ENCODE results near the gene COMMD1.

The COMMD1 gene

DNA sequence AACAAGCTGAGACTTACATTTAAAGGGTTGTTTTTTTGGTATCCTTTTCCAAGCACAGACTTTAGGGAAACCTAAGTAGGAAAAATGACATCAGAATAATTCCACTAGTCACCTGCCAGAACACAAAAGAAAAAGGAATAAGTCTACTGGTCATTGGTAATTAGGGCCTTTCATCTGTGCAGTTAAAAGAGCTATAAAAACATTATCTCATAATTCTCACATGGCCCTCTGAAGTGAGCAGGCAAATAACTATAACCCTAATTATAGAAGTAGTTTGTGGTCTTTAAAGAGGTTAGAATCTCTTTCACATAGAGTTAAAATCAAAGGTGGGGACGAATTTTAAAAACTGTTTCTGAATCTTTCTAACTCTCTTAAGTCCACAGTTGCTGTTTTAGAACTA lies 179.3 kb downstream of the COMMD1 start:
- TF ChIP-seq BACH2 (CRISPR knock-in tag; IDR thresholded peaks at IDR 0.05; ENCODE audit: borderline replicate concordance) (no peak), TOX (CRISPR knock-in tag; IDR thresholded peaks at IDR 0.05; ENCODE audit: borderline replicate concordance) (no peak), SNAI2 (CRISPR knock-in tag; IDR thresholded peaks at IDR 0.05) (no peak), TCF4 (CRISPR knock-in tag; IDR thresholded peaks at IDR 0.05; ENCODE audit: borderline replicate concordance) (no peak), CSDC2 (CRISPR knock-in tag; IDR thresholded peaks at IDR 0.05) (no peak), ZC3H10 (CRISPR knock-in tag; IDR thresholded peaks at IDR 0.05) (no peak), ZNF565 (CRISPR knock-in tag; conservative IDR thresholded peaks at IDR 0.05; ENCODE audit: low read depth) (no peak), ISL1 (CRISPR knock-in tag; IDR thresholded peaks at IDR 0.05) (no peak), ZNF70 (CRISPR knock-in tag; IDR thresholded peaks at IDR 0.05) (no peak), ZFP3 (CRISPR knock-in tag; IDR thresholded peaks at IDR 0.05) (no peak)
- TF ChIP-seq, protein P1, sequence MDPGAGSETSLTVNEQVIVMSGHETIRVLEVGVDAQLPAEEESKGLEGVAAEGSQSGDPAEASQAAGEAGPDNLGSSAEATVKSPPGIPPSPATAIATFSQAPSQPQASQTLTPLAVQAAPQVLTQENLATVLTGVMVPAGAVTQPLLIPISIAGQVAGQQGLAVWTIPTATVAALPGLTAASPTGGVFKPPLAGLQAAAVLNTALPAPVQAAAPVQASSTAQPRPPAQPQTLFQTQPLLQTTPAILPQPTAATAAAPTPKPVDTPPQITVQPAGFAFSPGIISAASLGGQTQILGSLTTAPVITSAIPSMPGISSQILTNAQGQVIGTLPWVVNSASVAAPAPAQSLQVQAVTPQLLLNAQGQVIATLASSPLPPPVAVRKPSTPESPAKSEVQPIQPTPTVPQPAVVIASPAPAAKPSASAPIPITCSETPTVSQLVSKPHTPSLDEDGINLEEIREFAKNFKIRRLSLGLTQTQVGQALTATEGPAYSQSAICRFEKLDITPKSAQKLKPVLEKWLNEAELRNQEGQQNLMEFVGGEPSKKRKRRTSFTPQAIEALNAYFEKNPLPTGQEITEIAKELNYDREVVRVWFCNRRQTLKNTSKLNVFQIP (CRISPR knock-in tag; IDR thresholded peaks at IDR 0.05; ENCODE audit: borderline replicate concordance, low read depth) = no peak

DNA sequence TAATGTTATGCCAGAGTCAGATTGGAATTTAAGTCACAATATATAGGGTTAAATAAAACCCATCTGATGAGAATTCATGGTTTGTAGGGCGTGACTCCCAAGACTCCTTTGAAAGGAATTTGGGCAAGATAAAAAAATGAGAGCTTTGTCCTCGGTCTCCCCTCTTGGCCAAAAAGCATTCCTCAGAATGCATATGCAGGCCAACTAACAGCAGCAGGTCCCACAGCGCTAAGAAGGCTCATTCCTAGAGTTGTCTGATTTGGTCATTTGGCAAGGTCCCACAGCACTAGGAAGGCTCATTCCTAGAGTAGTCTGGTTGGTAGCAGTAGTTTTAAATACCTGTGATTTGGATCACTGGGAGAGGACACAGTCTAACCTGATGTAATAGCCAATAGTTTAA lies 184.2 kb downstream of the COMMD1 start:
- ATAC-seq = no peak
- TF ChIP-seq, protein P2, sequence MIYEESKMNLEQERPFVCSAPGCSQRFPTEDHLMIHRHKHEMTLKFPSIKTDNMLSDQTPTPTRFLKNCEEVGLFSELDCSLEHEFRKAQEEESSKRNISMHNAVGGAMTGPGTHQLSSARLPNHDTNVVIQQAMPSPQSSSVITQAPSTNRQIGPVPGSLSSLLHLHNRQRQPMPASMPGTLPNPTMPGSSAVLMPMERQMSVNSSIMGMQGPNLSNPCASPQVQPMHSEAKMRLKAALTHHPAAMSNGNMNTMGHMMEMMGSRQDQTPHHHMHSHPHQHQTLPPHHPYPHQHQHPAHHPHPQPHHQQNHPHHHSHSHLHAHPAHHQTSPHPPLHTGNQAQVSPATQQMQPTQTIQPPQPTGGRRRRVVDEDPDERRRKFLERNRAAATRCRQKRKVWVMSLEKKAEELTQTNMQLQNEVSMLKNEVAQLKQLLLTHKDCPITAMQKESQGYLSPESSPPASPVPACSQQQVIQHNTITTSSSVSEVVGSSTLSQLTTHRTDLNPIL (CRISPR knock-in tag; IDR thresholded peaks at IDR 0.05; ENCODE audit: low read depth) = no peak
- TF ChIP-seq RARB (CRISPR knock-in tag; IDR thresholded peaks at IDR 0.05) (no peak), PPARA (CRISPR knock-in tag; IDR thresholded peaks at IDR 0.05; ENCODE audit: borderline replicate concordance) (no peak), ZNF565 (CRISPR knock-in tag; conservative IDR thresholded peaks at IDR 0.05; ENCODE audit: low read depth) (no peak), ZFP3 (CRISPR knock-in tag; IDR thresholded peaks at IDR 0.05) (no peak), TOX (CRISPR knock-in tag; IDR thresholded peaks at IDR 0.05; ENCODE audit: borderline replicate concordance) (no peak), ZNF70 (CRISPR knock-in tag; IDR thresholded peaks at IDR 0.05) (no peak), BACH2 (CRISPR knock-in tag; IDR thresholded peaks at IDR 0.05; ENCODE audit: borderline replicate concordance) (no peak), ARNTL (CRISPR knock-in tag; IDR thresholded peaks at IDR 0.05; ENCODE audit: borderline replicate concordance, low read depth) (no peak), TCF4 (CRISPR knock-in tag; IDR thresholded peaks at IDR 0.05; ENCODE audit: borderline replicate concordance) (no peak), CSDC2 (CRISPR knock-in tag; IDR thresholded peaks at IDR 0.05) (no peak), ISL1 (CRISPR knock-in tag; IDR thresholded peaks at IDR 0.05) (no peak), ZC3H10 (CRISPR knock-in tag; IDR thresholded peaks at IDR 0.05) (no peak), GLIS3 (CRISPR knock-in tag; IDR thresholded peaks at IDR 0.05) (no peak)
- TF ChIP-seq, protein P1 (CRISPR knock-in tag; IDR thresholded peaks at IDR 0.05; ENCODE audit: borderline replicate concordance, low read depth) = no peak
- TF ChIP-seq, protein P3, sequence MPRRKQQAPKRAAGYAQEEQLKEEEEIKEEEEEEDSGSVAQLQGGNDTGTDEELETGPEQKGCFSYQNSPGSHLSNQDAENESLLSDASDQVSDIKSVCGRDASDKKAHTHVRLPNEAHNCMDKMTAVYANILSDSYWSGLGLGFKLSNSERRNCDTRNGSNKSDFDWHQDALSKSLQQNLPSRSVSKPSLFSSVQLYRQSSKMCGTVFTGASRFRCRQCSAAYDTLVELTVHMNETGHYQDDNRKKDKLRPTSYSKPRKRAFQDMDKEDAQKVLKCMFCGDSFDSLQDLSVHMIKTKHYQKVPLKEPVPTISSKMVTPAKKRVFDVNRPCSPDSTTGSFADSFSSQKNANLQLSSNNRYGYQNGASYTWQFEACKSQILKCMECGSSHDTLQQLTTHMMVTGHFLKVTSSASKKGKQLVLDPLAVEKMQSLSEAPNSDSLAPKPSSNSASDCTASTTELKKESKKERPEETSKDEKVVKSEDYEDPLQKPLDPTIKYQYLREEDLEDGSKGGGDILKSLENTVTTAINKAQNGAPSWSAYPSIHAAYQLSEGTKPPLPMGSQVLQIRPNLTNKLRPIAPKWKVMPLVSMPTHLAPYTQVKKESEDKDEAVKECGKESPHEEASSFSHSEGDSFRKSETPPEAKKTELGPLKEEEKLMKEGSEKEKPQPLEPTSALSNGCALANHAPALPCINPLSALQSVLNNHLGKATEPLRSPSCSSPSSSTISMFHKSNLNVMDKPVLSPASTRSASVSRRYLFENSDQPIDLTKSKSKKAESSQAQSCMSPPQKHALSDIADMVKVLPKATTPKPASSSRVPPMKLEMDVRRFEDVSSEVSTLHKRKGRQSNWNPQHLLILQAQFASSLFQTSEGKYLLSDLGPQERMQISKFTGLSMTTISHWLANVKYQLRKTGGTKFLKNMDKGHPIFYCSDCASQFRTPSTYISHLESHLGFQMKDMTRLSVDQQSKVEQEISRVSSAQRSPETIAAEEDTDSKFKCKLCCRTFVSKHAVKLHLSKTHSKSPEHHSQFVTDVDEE (CRISPR knock-in tag; IDR thresholded peaks at IDR 0.05) = no peak

More for the DNA sequence above, 179.3 kb downstream of the COMMD1 start:
- ATAC-seq = no peak

DNA sequence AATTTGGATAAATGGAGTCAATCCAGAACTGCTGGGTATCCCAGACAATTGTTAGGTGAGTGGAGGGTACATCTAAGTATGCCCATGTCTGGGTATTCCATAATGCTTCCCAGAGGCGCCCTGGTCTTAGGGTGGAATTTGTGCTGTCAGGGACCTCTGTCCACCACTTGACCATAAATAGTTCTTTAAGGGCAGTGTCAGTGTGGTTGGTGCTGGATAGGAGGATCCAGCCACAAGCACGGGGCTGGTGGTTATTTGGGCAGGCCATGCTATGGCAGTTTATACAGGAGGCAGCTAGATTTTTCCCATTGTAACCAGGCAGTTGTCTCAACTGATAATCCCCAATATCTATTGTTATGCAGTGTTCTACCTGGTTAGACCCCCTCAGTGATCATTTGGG lies 186.0 kb downstream of the COMMD1 start:
- ATAC-seq = no peak
- no peak for TF ChIP-seq SNAI2 (CRISPR knock-in tag; IDR thresholded peaks at IDR 0.05)
- no peak for TF ChIP-seq ZFP30 (CRISPR knock-in tag; IDR thresholded peaks at IDR 0.05)
- TF ChIP-seq ARNTL (CRISPR knock-in tag; IDR thresholded peaks at IDR 0.05; ENCODE audit: borderline replicate concordance, low read depth) = no peak
- TF ChIP-seq, protein P4, sequence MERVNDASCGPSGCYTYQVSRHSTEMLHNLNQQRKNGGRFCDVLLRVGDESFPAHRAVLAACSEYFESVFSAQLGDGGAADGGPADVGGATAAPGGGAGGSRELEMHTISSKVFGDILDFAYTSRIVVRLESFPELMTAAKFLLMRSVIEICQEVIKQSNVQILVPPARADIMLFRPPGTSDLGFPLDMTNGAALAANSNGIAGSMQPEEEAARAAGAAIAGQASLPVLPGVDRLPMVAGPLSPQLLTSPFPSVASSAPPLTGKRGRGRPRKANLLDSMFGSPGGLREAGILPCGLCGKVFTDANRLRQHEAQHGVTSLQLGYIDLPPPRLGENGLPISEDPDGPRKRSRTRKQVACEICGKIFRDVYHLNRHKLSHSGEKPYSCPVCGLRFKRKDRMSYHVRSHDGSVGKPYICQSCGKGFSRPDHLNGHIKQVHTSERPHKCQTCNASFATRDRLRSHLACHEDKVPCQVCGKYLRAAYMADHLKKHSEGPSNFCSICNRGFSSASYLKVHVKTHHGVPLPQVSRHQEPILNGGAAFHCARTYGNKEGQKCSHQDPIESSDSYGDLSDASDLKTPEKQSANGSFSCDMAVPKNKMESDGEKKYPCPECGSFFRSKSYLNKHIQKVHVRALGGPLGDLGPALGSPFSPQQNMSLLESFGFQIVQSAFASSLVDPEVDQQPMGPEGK (CRISPR knock-in tag; IDR thresholded peaks at IDR 0.05; ENCODE audit: borderline replicate concordance) = no peak
- TF ChIP-seq, protein P3 (CRISPR knock-in tag; IDR thresholded peaks at IDR 0.05) = no peak
- no peak for TF ChIP-seq PPARA (CRISPR knock-in tag; IDR thresholded peaks at IDR 0.05; ENCODE audit: borderline replicate concordance)
- TF ChIP-seq TCF4 (CRISPR knock-in tag; IDR thresholded peaks at IDR 0.05; ENCODE audit: borderline replicate concordance) = no peak
- TF ChIP-seq GLIS3 (CRISPR knock-in tag; IDR thresholded peaks at IDR 0.05) = no peak
- TF ChIP-seq, protein P5, sequence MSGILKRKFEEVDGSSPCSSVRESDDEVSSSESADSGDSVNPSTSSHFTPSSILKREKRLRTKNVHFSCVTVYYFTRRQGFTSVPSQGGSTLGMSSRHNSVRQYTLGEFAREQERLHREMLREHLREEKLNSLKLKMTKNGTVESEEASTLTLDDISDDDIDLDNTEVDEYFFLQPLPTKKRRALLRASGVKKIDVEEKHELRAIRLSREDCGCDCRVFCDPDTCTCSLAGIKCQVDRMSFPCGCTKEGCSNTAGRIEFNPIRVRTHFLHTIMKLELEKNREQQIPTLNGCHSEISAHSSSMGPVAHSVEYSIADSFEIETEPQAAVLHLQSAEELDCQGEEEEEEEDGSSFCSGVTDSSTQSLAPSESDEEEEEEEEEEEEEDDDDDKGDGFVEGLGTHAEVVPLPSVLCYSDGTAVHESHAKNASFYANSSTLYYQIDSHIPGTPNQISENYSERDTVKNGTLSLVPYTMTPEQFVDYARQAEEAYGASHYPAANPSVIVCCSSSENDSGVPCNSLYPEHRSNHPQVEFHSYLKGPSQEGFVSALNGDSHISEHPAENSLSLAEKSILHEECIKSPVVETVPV (CRISPR knock-in tag; IDR thresholded peaks at IDR 0.05) = no peak
- TF ChIP-seq ZNF565 (CRISPR knock-in tag; conservative IDR thresholded peaks at IDR 0.05; ENCODE audit: low read depth) = no peak
- no peak for TF ChIP-seq TOX (CRISPR knock-in tag; IDR thresholded peaks at IDR 0.05; ENCODE audit: borderline replicate concordance)

All from SK-N-SH treated with all-trans-retinoic acid at 6 μM for 48 hours (cell line).